RWPE2 (cell line): ENCODE results near the gene INKA2.
A peak's percentile ranks its signal among the peaks of the same experiment; 100 is the strongest.

Experiments used
- ATAC-seq: fragments of 200-7000 bp; cut with Tn5 transposase; 3 replicates; pipeline ENCODE4 v1.9.1; 2021; ENCODE audit warnings: low read depth
- DNase-seq: peaks from one replicate; pipeline ENCODE4 v3.0.0-alpha.2; 2020; ENCODE audit warnings: low spot score
- H3K27ac ChIP-seq: fragments of 450-650 bp; 2 replicates; pipeline ENCODE4 v1.5.1; 2017; ENCODE audit warnings: mild to moderate bottlenecking; ENCODE audit not compliant: poor library complexity, severe bottlenecking
- H3K27me3 ChIP-seq: fragments of 250-450 bp; sonication (Bioruptor Pico); 2 replicates; pipeline ENCODE4 v1.5.1; 2021; ENCODE audit warnings: mild to moderate bottlenecking, moderate library complexity; ENCODE audit not compliant: insufficient read depth, poor library complexity, severe bottlenecking
- H3K36me3 ChIP-seq: fragments of 250-450 bp; sonication (Bioruptor Pico); 2 replicates; pipeline ENCODE4 v1.5.1; 2020; ENCODE audit warnings: low read depth, mild to moderate bottlenecking, moderate library complexity
- H3K4me1 ChIP-seq: fragments of 250-450 bp; sonication (Bioruptor Pico); 2 replicates; pipeline ENCODE4 v1.5.1; 2021; ENCODE audit warnings: mild to moderate bottlenecking, moderate library complexity; ENCODE audit not compliant: insufficient read depth, poor library complexity, severe bottlenecking
- H3K4me3 ChIP-seq: fragments of 250-450 bp; sonication (Bioruptor Pico); 2 replicates; pipeline ENCODE4 v1.5.1; 2021; ENCODE audit warnings: mild to moderate bottlenecking, moderate library complexity; ENCODE audit not compliant: severe bottlenecking
- H3K9me3 ChIP-seq: fragments of 250-450 bp; sonication (Bioruptor Pico); 2 replicates; pipeline ENCODE4 v1.5.1; 2021; ENCODE audit warnings: mild to moderate bottlenecking, moderate library complexity; ENCODE audit not compliant: severe bottlenecking
- CTCF ChIP-seq: fragments of 450-650 bp; IDR thresholded peaks from one replicate; pipeline ENCODE4 v1.5.1; 2017; ENCODE audit warnings: mild to moderate bottlenecking, moderate library complexity; ENCODE audit not compliant: poor library complexity, severe bottlenecking

Gene INKA2

GRCh38 chr1:111747282-111747734, 8.1 kb upstream of the INKA2 start:
- ATAC-seq: peak; percentile 79
- no peaks in the 10 kb centered on the region for H3K36me3 ChIP-seq
- H3K4me3 ChIP-seq: no peak overlapping the region
- peak; percentile 75 for DNase-seq
- TF ChIP-seq CTCF: peak; percentile 80
- no peak overlapping the region for H3K27ac ChIP-seq
- no peaks in the 10 kb centered on the region for H3K27me3 ChIP-seq
- H3K9me3 ChIP-seq: no peaks in the 10 kb centered on the region
- H3K4me1 ChIP-seq: no peaks in the 10 kb centered on the region

- no peaks in the 10 kb centered on the region for H3K27me3 ChIP-seq
- no peaks in the 10 kb centered on the region for H3K4me1 ChIP-seq
- H3K36me3 ChIP-seq: no peaks in the 10 kb centered on the region
- DNase-seq (no peak), ATAC-seq (no peak)
- no peak for TF ChIP-seq CTCF
- no peak overlapping the region for H3K4me3 ChIP-seq
- H3K9me3 ChIP-seq: no peaks in the 10 kb centered on the region
- H3K27ac ChIP-seq: no peak overlapping the region
Observed at GRCh38 chr1:111746614-111746999, 7.4 kb upstream of the INKA2 start.

- no peak for TF ChIP-seq CTCF
- DNase-seq (no peak), ATAC-seq (no peak)
- Histone ChIP-seq H3K9me3 (no peaks in the 10 kb centered on the region), H3K27me3 (no peaks in the 10 kb centered on the region), H3K4me1 (no peaks in the 10 kb centered on the region), H3K4me3 (no peak overlapping the region), H3K36me3 (no peaks in the 10 kb centered on the region), H3K27ac (no peak overlapping the region)
Observed at GRCh38 chr1:111745675-111746613, 6.7 kb upstream of the INKA2 start.

GRCh38 chr1:111743679-111744101, 4.5 kb upstream of the INKA2 start:
- Histone ChIP-seq H3K9me3 (no peaks in the 10 kb centered on the region), H3K4me3 (no peak overlapping the region), H3K27me3 (peaks cover 7% of the 10 kb centered on the region), H3K36me3 (no peaks in the 10 kb centered on the region), H3K4me1 (no peaks in the 10 kb centered on the region), H3K27ac (no peak overlapping the region)
- ATAC-seq (no peak), DNase-seq (no peak)
- TF ChIP-seq CTCF: no peak
